OCI-LY1 (cell line): ENCODE data around the gene MUC12.
"Not testable (repeated sequence)": the region's sequence is repeated elsewhere in the genome, so short reads cannot be mapped to it uniquely, and the experiment has no call there.

Experiments
- H2AFZ ChIP-seq: fragments of 200-600 bp; sonication (generic), shearing (Covaris generic); 2 replicates; pipeline ENCODE4 v1.6.0; 2014; ENCODE audit warnings: antibody characterized with exemption, mild to moderate bottlenecking, low read length
- H3F3A ChIP-seq: fragments of 200-600 bp; sonication (generic), shearing (Covaris generic); 2 replicates; pipeline ENCODE4 v1.6.0; 2014; ENCODE audit warnings: mild to moderate bottlenecking, antibody characterized with exemption, low read length, moderate library complexity; ENCODE audit not compliant: insufficient read depth
- H3K27ac ChIP-seq: fragments of 200-600 bp; sonication (generic); 2 replicates; pipeline ENCODE4 v1.5.1; 2014; ENCODE audit warnings: low read length, mixed run types, mild to moderate bottlenecking, low read depth; ENCODE audit not compliant: poor library complexity, severe bottlenecking
- H3K27me3 ChIP-seq: fragments of 200-600 bp; sonication (generic); 2 replicates; pipeline ENCODE4 v1.6.0; 2014; ENCODE audit warnings: antibody characterized with exemption, mild to moderate bottlenecking, low read length, moderate library complexity; ENCODE audit not compliant: insufficient read depth
- H3K36me3 ChIP-seq: fragments of 200-600 bp; sonication (generic); 2 replicates; pipeline ENCODE4 v1.6.1; 2014; ENCODE audit warnings: mild to moderate bottlenecking, antibody characterized with exemption, low read length, moderate library complexity, mixed read lengths; ENCODE audit not compliant: insufficient read depth
- H3K4me1 ChIP-seq: fragments of 200-600 bp; sonication (generic); 2 replicates; pipeline ENCODE4 v1.5.1; 2014; ENCODE audit warnings: mild to moderate bottlenecking, low read length, moderate library complexity; ENCODE audit not compliant: insufficient read depth, severe bottlenecking
- H3K4me2 ChIP-seq: fragments of 200-600 bp; sonication (generic), shearing (Covaris generic); 2 replicates; pipeline ENCODE4 v1.6.1; 2014; ENCODE audit warnings: low read length
- H3K4me3 ChIP-seq: fragments of 200-600 bp; sonication (generic); 2 replicates; pipeline ENCODE4 v1.5.1; 2014; ENCODE audit warnings: low read length, low read depth, mild to moderate bottlenecking, mixed read lengths; ENCODE audit not compliant: poor library complexity, severe bottlenecking
- H3K79me2 ChIP-seq: fragments of 200-600 bp; shearing (Covaris generic); 2 replicates; pipeline ENCODE4 v1.6.1; 2016; ENCODE audit warnings: mixed run types, low read length, mixed read lengths; ENCODE audit not compliant: insufficient read depth
- H3K9ac ChIP-seq: fragments of 200-600 bp; sonication (generic), shearing (Covaris generic); 2 replicates; pipeline ENCODE4 v1.6.1; 2014; ENCODE audit warnings: mild to moderate bottlenecking, low read length, mixed read lengths
- H3K9me2 ChIP-seq: fragments of 200-600 bp; sonication (generic), shearing (Covaris generic); 2 replicates; pipeline ENCODE4 v1.6.1; 2014; ENCODE audit warnings: low read depth, mild to moderate bottlenecking, low read length, mixed read lengths
- H3K9me3 ChIP-seq: fragments of 200-600 bp; shearing (Covaris generic); 2 replicates; pipeline ENCODE4 v1.6.1; 2014; ENCODE audit warnings: low read length, mixed read lengths
- H4K20me1 ChIP-seq: fragments of 200-600 bp; sonication (generic), shearing (Covaris generic); 2 replicates; pipeline ENCODE4 v1.6.0; 2016; ENCODE audit warnings: mild to moderate bottlenecking, low read length; ENCODE audit not compliant: insufficient read depth
- EZH2 ChIP-seq: fragments of 200-600 bp; sonication (generic), shearing (Covaris generic); IDR thresholded peaks from 2 replicates; pipeline ENCODE4 v1.8.0; 2017; ENCODE audit warnings: borderline replicate concordance, mixed run types, mild to moderate bottlenecking, antibody characterized with exemption, low read length, moderate library complexity, mixed read lengths
- TF ChIP-seq, protein P1 (sequence below): fragments of 200-600 bp; sonication (generic), shearing (Covaris generic); IDR thresholded peaks from 2 replicates; pipeline ENCODE4 v1.5.1; 2017; ENCODE audit warnings: mild to moderate bottlenecking, antibody characterized with exemption, low read length, moderate library complexity, mixed read lengths

MUC12 gene

DNA sequence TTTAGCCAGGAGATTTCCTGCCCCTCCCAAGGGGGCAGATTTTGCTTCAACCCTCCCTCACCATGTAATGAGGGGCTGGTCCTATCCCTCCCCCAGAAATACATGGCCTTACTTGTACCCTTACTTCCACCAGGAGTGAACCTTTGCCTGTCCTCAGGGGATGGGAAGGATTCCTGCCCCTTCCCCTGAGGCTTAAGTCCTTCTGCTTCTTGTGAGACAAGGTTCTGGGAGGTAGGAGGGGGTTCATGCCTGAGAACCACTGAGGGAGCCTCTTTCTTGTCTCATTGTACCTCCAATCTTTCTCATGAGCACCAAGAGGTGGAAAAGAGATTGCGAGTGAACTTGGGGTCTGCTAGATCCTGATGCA lies 39.6 kb upstream of the MUC12 start:
- Histone ChIP-seq H3K9me3 (peaks cover 6% of the 10 kb centered on the region), H3K9ac (no peak overlapping the region), H3K27me3 (peaks cover 17% of the 10 kb centered on the region; the same call in 1 of the 2 replicates), H3K79me2 (no peaks in the 10 kb centered on the region), H3K4me2 (no peak overlapping the region), H3K36me3 (no peaks in the 10 kb centered on the region), H2AFZ (no peak overlapping the region), H3K27ac (no peak overlapping the region), H4K20me1 (no peaks in the 10 kb centered on the region), H3K4me1 (no peaks in the 10 kb centered on the region), H3K9me2 (no peaks in the 10 kb centered on the region), H3F3A (no peaks in the 10 kb centered on the region), H3K4me3 (no peak overlapping the region)
- TF ChIP-seq, protein P1, sequence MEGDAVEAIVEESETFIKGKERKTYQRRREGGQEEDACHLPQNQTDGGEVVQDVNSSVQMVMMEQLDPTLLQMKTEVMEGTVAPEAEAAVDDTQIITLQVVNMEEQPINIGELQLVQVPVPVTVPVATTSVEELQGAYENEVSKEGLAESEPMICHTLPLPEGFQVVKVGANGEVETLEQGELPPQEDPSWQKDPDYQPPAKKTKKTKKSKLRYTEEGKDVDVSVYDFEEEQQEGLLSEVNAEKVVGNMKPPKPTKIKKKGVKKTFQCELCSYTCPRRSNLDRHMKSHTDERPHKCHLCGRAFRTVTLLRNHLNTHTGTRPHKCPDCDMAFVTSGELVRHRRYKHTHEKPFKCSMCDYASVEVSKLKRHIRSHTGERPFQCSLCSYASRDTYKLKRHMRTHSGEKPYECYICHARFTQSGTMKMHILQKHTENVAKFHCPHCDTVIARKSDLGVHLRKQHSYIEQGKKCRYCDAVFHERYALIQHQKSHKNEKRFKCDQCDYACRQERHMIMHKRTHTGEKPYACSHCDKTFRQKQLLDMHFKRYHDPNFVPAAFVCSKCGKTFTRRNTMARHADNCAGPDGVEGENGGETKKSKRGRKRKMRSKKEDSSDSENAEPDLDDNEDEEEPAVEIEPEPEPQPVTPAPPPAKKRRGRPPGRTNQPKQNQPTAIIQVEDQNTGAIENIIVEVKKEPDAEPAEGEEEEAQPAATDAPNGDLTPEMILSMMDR, result no peak
- no peak for TF ChIP-seq EZH2

DNA sequence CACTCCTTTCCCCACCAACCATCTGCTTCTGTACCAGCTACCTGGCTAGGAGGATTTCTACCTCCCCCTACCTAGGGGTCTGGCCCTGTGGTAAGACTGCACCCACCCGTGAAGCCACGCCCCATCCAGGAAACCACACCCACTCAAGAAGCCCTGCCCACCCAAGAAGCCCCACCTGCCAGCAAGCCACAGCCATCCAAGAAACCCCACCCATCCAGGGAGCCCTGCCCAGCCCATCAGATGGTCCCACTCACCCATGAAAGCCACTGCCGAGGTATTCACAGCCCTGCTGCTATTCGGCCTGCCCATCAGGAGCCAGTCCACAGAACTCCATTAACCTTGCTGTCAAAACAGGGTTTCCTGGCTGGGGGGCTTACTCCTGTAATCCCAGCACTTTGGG lies 35.6 kb upstream of the MUC12 start:
- Histone ChIP-seq H2AFZ (no peak overlapping the region), H4K20me1 (no peaks in the 10 kb centered on the region), H3K27me3 (peaks cover 22% of the 10 kb centered on the region; the same call in 1 of the 2 replicates), H3K79me2 (no peaks in the 10 kb centered on the region), H3F3A (no peaks in the 10 kb centered on the region), H3K9me3 (peaks cover 6% of the 10 kb centered on the region), H3K4me2 (no peak overlapping the region), H3K36me3 (no peaks in the 10 kb centered on the region), H3K4me1 (no peaks in the 10 kb centered on the region), H3K9ac (no peak overlapping the region), H3K27ac (no peak overlapping the region), H3K9me2 (no peaks in the 10 kb centered on the region), H3K4me3 (no peak overlapping the region)
- TF ChIP-seq EZH2, result no peak
- TF ChIP-seq, protein P1, result no peak

DNA sequence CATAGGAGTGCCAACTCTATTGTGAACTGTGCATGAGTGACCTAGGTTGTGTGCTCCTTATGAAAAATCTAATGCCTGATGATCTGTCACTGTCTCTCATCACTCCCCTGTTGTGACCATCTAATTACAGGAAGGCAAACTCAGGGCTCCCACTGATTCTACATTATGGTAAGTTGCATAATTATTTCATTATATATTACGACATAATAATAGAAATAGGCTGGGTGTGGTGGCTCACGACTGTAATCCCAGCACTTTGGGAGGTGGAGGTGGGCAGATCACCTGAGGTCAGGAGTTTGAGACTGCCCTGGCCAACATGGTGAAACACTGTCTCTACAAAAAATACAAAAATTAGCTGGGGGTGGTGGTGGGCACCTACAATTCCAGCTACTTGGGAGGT lies 34.0 kb upstream of the MUC12 start:
- peaks cover 20% of the 10 kb centered on the region for H3K27me3 ChIP-seq
- H3K9ac ChIP-seq, H3K27ac ChIP-seq, H2AFZ ChIP-seq, H3K36me3 ChIP-seq, H3K4me1 ChIP-seq, H3K9me2 ChIP-seq, H3K4me3 ChIP-seq, H3F3A ChIP-seq, H3K4me2 ChIP-seq, H4K20me1 ChIP-seq, H3K9me3 ChIP-seq, H3K79me2 ChIP-seq: not testable (repeated sequence)

DNA sequence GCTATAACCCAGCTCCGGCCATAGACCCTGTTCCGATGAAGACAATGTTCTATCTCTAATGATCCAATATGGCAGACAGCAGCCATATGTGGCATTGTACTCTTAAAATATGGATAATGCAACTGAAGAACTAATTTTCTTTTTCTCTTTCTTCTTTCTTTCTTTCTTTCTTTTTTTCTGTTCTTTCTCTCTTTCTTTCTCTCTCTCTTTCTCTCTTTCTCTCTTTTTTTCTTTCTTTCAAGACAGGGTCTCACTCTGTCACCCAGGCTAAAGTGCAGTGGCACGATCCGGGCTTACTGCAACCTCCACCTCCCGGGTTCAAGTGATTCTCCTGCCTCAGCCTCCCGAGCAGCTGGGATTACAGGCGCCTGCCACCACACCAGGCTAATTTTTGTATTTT lies 33.2 kb upstream of the MUC12 start:
- H3F3A ChIP-seq, H3K36me3 ChIP-seq, H3K9me2 ChIP-seq, H3K4me3 ChIP-seq, H4K20me1 ChIP-seq, H3K9me3 ChIP-seq, H3K4me1 ChIP-seq, H3K27ac ChIP-seq, H2AFZ ChIP-seq, H3K4me2 ChIP-seq, H3K79me2 ChIP-seq, H3K9ac ChIP-seq: not testable (repeated sequence)
- peaks cover 20% of the 10 kb centered on the region for H3K27me3 ChIP-seq
